A549 treated with AZD2906 at 1 μM for 4 hours (cell line): Measurements from ENCODE around the gene OR5W2. TPM values are rescaled to one million over a fixed set of nuclear protein-coding genes. Genes with fewer than 3 reads are reported as not detected.

ENCODE experiments used
- total RNA-seq: library from RNA; stranded (reverse); fragments of 200-300 nt; extraction: Qiagen RNA extraction; gene quantifications from 5 replicates; pipeline ENCODE4 v1.2.3, GENCODE V29; 2022

The OR5W2 gene
- not detected in 5 replicates for total RNA-seq

DNA sequence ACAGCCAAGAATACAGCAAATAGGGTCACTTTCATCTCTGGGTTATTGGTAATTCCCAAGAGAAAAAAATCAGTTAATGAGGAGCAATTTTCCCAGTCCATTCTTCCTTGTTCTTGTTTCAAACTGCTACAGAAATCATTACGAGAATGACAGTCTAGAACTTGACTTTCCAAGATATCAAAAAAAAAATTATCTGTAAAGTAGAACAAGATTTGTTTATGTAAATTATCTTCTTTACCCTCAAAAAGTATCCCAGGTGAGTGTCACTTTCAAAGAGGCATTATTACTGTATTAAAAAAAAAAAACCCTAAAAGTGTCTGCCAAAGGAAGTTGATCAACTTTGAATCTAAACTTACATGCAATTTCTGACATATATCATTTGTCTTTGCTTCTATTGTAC is at the start of gene OR5W2:
Gene OR5W2 (minus strand): TSS at position 101 of the 400 bp plus-strand sequence. CDS start 0 bp downstream, at position 101.

DNA sequence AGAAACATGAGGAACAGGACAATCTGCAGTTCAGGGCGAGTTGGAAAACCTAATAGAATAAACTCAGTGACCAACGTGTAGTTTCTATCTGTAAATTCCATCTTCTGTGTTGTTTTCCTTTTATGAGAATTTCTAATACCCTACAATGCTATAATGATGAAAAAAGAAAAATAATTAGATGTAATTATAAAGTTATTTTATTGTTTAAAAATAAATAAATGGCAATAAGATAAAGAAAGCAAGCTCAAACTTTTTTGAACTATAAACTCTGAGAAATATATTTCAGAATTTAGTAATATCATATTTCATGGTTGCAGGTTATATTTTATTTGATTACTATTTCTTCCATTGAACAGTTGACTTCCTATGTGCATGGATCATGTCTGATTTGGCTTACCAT is 21.9 kb upstream of the OR5W2 start, which contains the start of gene OR5I1:
Gene OR5I1 (minus strand): TSS at position 101 of the 400 bp plus-strand sequence. CDS start 0 bp downstream, at position 101.

DNA sequence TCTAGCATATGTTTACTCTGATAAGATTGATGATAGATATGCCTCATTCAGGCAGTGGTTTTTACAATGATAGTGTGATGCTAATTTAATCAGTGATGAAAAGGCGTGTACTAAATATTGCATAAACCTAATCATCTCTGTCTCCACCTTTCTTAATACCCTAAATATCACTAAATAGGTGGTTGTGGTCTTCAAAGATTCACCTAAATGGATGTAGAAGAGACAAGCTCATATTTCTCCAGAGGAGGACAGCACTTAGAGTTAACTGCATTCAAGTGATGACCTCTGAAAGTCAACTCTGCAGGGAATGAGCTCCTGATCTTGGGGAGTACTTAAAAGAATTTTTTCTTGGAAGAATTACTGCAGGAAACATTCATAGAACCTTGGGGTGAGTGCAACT is 31.4 kb downstream of the OR5W2 start, which contains the start of gene TRIM51:
Gene TRIM51 (plus strand): TSS at position 301 of the 400 bp plus-strand sequence. CDS start 2,132 bp downstream, outside the sequence.

Other genes starting within 250 kb of the OR5W2 start
- not detected in 5 replicates for gene OR5D13, start 141.1 kb downstream of the OR5W2 start, total RNA-seq
- not detected in 5 replicates for gene OR5D14, start 119.0 kb downstream of the OR5W2 start, total RNA-seq
- gene OR5L1, start 103.2 kb downstream of the OR5W2 start, total RNA-seq = not detected in 5 replicates
- gene OR5D18, start 95.0 kb downstream of the OR5W2 start, total RNA-seq = not detected in 5 replicates
- not detected in 5 replicates for gene OR5L2, start 87.4 kb downstream of the OR5W2 start, total RNA-seq
- gene OR5D16, start 75.8 kb downstream of the OR5W2 start, total RNA-seq = not detected in 5 replicates
- gene TRIM51, start 31.3 kb downstream of the OR5W2 start, total RNA-seq = not detected in 5 replicates
- gene OR5I1, start 21.8 kb upstream of the OR5W2 start, total RNA-seq = not detected in 5 replicates
- gene OR10AG1, start 55.4 kb upstream of the OR5W2 start, total RNA-seq = not detected in 5 replicates
- not detected in 5 replicates for gene OR5F1, start 80.0 kb upstream of the OR5W2 start, total RNA-seq
- gene OR5AS1, start 113.1 kb upstream of the OR5W2 start, total RNA-seq = not detected in 5 replicates
- gene OR8I2, start 178.7 kb upstream of the OR5W2 start, total RNA-seq = not detected in 5 replicates
- gene OR8H2, start 189.1 kb upstream of the OR5W2 start, total RNA-seq = not detected in 5 replicates
- gene OR8H3, start 207.8 kb upstream of the OR5W2 start, total RNA-seq = not detected in 5 replicates
- gene OR8J3, start 225.6 kb upstream of the OR5W2 start, total RNA-seq = not detected in 5 replicates
- not detected in 5 replicates for gene OR8K5, start 245.7 kb upstream of the OR5W2 start, total RNA-seq